A549 (cell line): Measurements from ENCODE around the gene EARS2. TPM values are rescaled to one million over a fixed set of nuclear protein-coding genes. Genes with fewer than 3 reads are reported as not detected.

Experiments
- ATAC-seq, 2 experiments: fragments of 200-7000 bp in 1 of 2; fragments of >200 bp in 1 of 2; cut with Nextera tagmentation in 1 of 2; cut with Tn5 transposase in 1 of 2; 3 replicates each; pipeline versions ENCODE4 v1.8.0 to v1.9.1; 2018 to 2020; ENCODE audit warnings: mild to moderate bottlenecking in 1 of 2, moderate library complexity in 1 of 2
- CTCF ChIA-PET: fragments of 300-600 bp; sonication (Branson Sonifier 250); formaldehyde crosslinking; extraction: SDS; loops from one replicate; lab custom pipeline; 2021; ENCODE audit warnings: antibody characterized with exemption, inconsistent platforms; lab: Yijun Ruan, JAX
- POLR2A ChIA-PET: fragments of 350-600 bp; formaldehyde crosslinking; extraction: SDS; loops from one replicate; lab custom pipeline; 2021; ENCODE audit warnings: antibody characterized with exemption, inconsistent platforms; lab: Yijun Ruan, JAX
- DNase-seq, 2 experiments: peaks; one replicate each; pipeline versions ENCODE4 v3.0.0 to v3.0.0-alpha.2; 2011 to 2016; ENCODE audit warnings: low read depth in 1 of 2, low spot score in 1 of 2
- FAIRE-seq: peaks from 2 replicates; lab custom pipeline; 2011; peaks lifted over from hg19 to GRCh38; lab: Jason Lieb, UNC
- H3K27ac ChIP-seq, 2 experiments: fragments of >200 bp; sonication (Bioruptor Twin); formaldehyde crosslinking; 3 replicates each; pipeline ENCODE4 v1.5.1; 2016 to 2017
- H3K4me1 ChIP-seq: fragments of >200 bp; sonication (Bioruptor Twin); formaldehyde crosslinking; 3 replicates; pipeline ENCODE4 v1.6.1; 2016
- H3K4me2 ChIP-seq: fragments of >200 bp; sonication (Bioruptor Twin); formaldehyde crosslinking; 3 replicates; pipeline ENCODE4 v1.6.1; 2016
- H3K4me3 ChIP-seq: fragments of >200 bp; sonication (Bioruptor Twin); formaldehyde crosslinking; 3 replicates; pipeline ENCODE4 v1.5.1; 2016
- H3K9me3 ChIP-seq: fragments of >200 bp; sonication (Bioruptor Twin); formaldehyde crosslinking; 3 replicates; pipeline ENCODE4 v1.6.1; 2016
- BHLHE40 ChIP-seq: IDR thresholded peaks from 2 replicates; pipeline ENCODE4 v1.6.1; 2012; ENCODE audit warnings: low read depth, low read length, inconsistent platforms
- CBX2 ChIP-seq: fragments of 200-600 bp; sonication (generic); IDR thresholded peaks from 2 replicates; pipeline ENCODE4 v1.6.1; 2016; ENCODE audit warnings: low read depth, mild to moderate bottlenecking, borderline replicate concordance
- CEBPB ChIP-seq, 2 experiments: fragments of >200 bp in 1 of 2; sonication (Bioruptor Twin) in 1 of 2; formaldehyde crosslinking in 1 of 2; IDR thresholded peaks; 2 replicates each; pipeline ENCODE4 v1.6.1; 2012 to 2016
- CTCF ChIP-seq: fragments of >200 bp; sonication (Bioruptor Twin); formaldehyde crosslinking; IDR thresholded peaks from 3 replicates; pipeline ENCODE4 v1.5.1; 2016
- E2F6 ChIP-seq: IDR thresholded peaks from 2 replicates; pipeline ENCODE4 v1.6.1; 2012; ENCODE audit warnings: low read depth, borderline replicate concordance
- ESRRA ChIP-seq: fragments of 150-350 bp; IDR thresholded peaks from 2 replicates; pipeline ENCODE4 v1.6.1; 2014; ENCODE audit warnings: mild to moderate bottlenecking, low read length, borderline replicate concordance
- FOSL2 ChIP-seq, 2 experiments: fragments of 450-650 bp in 1 of 2; fragments of >200 bp in 1 of 2; sonication (Bioruptor Twin) in 1 of 2; formaldehyde crosslinking; IDR thresholded peaks; 2 replicates each; pipeline versions ENCODE4 v1.5.0 to v1.6.1; 2016 to 2020; ENCODE audit warnings: mild to moderate bottlenecking in 1 of 2, moderate library complexity in 1 of 2
- HEYL ChIP-seq: fragments of 250-450 bp; sonication (Bioruptor Pico); IDR thresholded peaks from 2 replicates; pipeline ENCODE4 v1.8.0; 2021; ENCODE audit warnings: mild to moderate bottlenecking, moderate library complexity
- HMGXB4 ChIP-seq: fragments of 250-450 bp; sonication (Bioruptor Pico); IDR thresholded peaks from 2 replicates; pipeline ENCODE4 v1.5.0; 2021; ENCODE audit warnings: mild to moderate bottlenecking, moderate library complexity, borderline replicate concordance
- HOXB5 ChIP-seq: fragments of 250-450 bp; sonication (Bioruptor Pico); IDR thresholded peaks from 2 replicates; pipeline ENCODE4 v1.5.0; 2020; ENCODE audit warnings: mild to moderate bottlenecking, moderate library complexity
- JUN ChIP-seq, 2 experiments: fragments of >200 bp; sonication (Bioruptor Twin); formaldehyde crosslinking; IDR thresholded peaks; 2 replicates in 1 of 2; 3 replicates in 1 of 2; pipeline ENCODE4 v1.6.1; 2016 to 2017
- MAFK ChIP-seq: fragments of 450-650 bp; IDR thresholded peaks from 2 replicates; pipeline ENCODE4 v1.6.1; 2014; ENCODE audit not compliant: partially characterized antibody
- MAZ ChIP-seq: fragments of 150-350 bp; IDR thresholded peaks from 2 replicates; pipeline ENCODE4 v1.6.1; 2014; ENCODE audit warnings: antibody characterized with exemption, low read depth, low read length, borderline replicate concordance
- NFE2L2 ChIP-seq: fragments of 150-350 bp; conservative IDR thresholded peaks from 2 replicates; pipeline ENCODE4 v1.6.1; 2014; ENCODE audit warnings: low read length
- NR3C1 ChIP-seq: fragments of >200 bp; sonication (Bioruptor Twin); formaldehyde crosslinking; IDR thresholded peaks from 3 replicates; pipeline ENCODE4 v1.6.1; 2017
- PHF8 ChIP-seq: fragments of 200-600 bp; sonication (generic); IDR thresholded peaks from 2 replicates; pipeline ENCODE4 v1.6.1; 2016; ENCODE audit warnings: low read depth, mild to moderate bottlenecking, antibody characterized with exemption, moderate library complexity, borderline replicate concordance
- RAD21 ChIP-seq, 2 experiments: fragments of >200 bp in 1 of 2; sonication (Bioruptor Twin) in 1 of 2; formaldehyde crosslinking in 1 of 2; IDR thresholded peaks in 1 of 2; conservative IDR thresholded peaks in 1 of 2; 2 replicates in 1 of 2; 3 replicates in 1 of 2; pipeline ENCODE4 v1.6.1; 2012 to 2018; ENCODE audit warnings: inconsistent platforms in 1 of 2
- RARB ChIP-seq: fragments of 250-450 bp; sonication (Bioruptor Pico); IDR thresholded peaks from 2 replicates; pipeline ENCODE4 v1.8.0; 2021; ENCODE audit warnings: mild to moderate bottlenecking, moderate library complexity
- RFX5 ChIP-seq: fragments of 450-650 bp; IDR thresholded peaks from 2 replicates; pipeline ENCODE4 v1.7.1; 2014; ENCODE audit warnings: antibody characterized with exemption, mild to moderate bottlenecking, moderate library complexity
- SREBF2 ChIP-seq: fragments of 450-650 bp; IDR thresholded peaks from 2 replicates; pipeline ENCODE4 v1.6.1; 2014; ENCODE audit warnings: mild to moderate bottlenecking, moderate library complexity
- TP53 ChIP-seq: fragments of 250-450 bp; sonication (Bioruptor Pico); IDR thresholded peaks from 2 replicates; pipeline ENCODE4 v1.5.0; 2021; ENCODE audit warnings: mild to moderate bottlenecking, moderate library complexity
- ZSCAN20 ChIP-seq: fragments of 250-450 bp; sonication (Bioruptor Pico); IDR thresholded peaks from 2 replicates; pipeline ENCODE4 v1.8.0; 2022; ENCODE audit warnings: mild to moderate bottlenecking, moderate library complexity
- WGBS: methylation state at CpG from one replicate; pipeline ENCODE4 v1.1.6; 2017; ENCODE audit errors: missing lambda C conversion rate; 5-methylcytosine and 5-hydroxymethylcytosine counted together
- polyA plus RNA-seq, 4 experiments: library from polyadenylated mRNA; depleted of rRNA in 3 of 4; stranded (reverse); fragments of >200 nt; fragmentation: RNase III in 1 of 4; extraction: RNeasy Plus Mini Kit Qiagen cat#74134 plus additional on column Dnase treatment in 1 of 4; gene quantifications; 2 replicates in 3 of 4; 3 replicates in 1 of 4; pipeline ENCODE4 v1.2.3, GENCODE V29; 2011 to 2017

Gene EARS2
- polyA plus RNA-seq, 2 of the 4 experiments (the other 2 are of a cell fraction), result 30.4 to 45.2 TPM

- Histone ChIP-seq H3K4me1 (peaks cover 30% of the 10 kb centered on the region), H3K27ac (no peak overlapping the region), H3K4me2 (peak overlapping the region; percentile 44), H3K4me3 (no peak overlapping the region), H3K9me3 (no peaks in the 10 kb centered on the region)
- 90% methylated on average over 7 of the region's 7 CpGs for WGBS
- ATAC-seq (no peak), FAIRE-seq (no peak), DNase-seq (no peak)
- POLR2A ChIA-PET, result interaction anchor here (1.0 to 1.2 kb wide), 2 partner anchors 51 to 53 kb away, joined by 3 to 4 read pairs; partner anchors contain the start of genes EARS2 and UBFD1
- TF ChIP-seq RAD21 (conservative IDR thresholded peaks at IDR 0.05 in 1 of 2, IDR thresholded peaks at IDR 0.05 in 1 of 2) (0 out of 5 replicates have a peak, but pooled peaks of 1 of the 2 experiments have one; percentile 7), MAFK (peak; percentile 4), NFE2L2 (no peak)
- CTCF ChIA-PET, result interaction anchor here (0.6 to 2.6 kb wide), 5 partner anchors 14 to 71 kb away, joined by 3 to 9 read pairs (median 3); partner anchors contain the start of genes EARS2 and UBFD1
Measured at GRCh38 chr16:23505671-23506605, 51.2 kb downstream of the EARS2 start.

- H3K27ac ChIP-seq, result peak overlapping the region in 1 of 2 experiments; percentile 60; a peak in 2 of 6 replicates
- POLR2A ChIA-PET, result interaction anchor here (1.2 kb wide), 1 partner anchor 52 kb away, joined by 4 read pairs; the partner anchor contains the start of genes EARS2 and UBFD1
- 96% methylated on average over 9 of the region's 9 CpGs for WGBS
Measured at GRCh38 chr16:23505180-23505665, 51.9 kb downstream of the EARS2 start.

GRCh38 chr16:23504453-23505179, 52.5 kb downstream of the EARS2 start:
- ATAC-seq (peak; percentile 80 to 82), DNase-seq (peak; percentile 59 to 71), FAIRE-seq (no peak)
- H3K27ac ChIP-seq, result peak overlapping the region in 1 of 2 experiments; percentile 60; a peak in 2 of 6 replicates
- peaks cover 33% of the 10 kb centered on the region for H3K4me1 ChIP-seq
- no peaks in the 10 kb centered on the region for H3K9me3 ChIP-seq
- H3K4me2 ChIP-seq, result peak overlapping the region; percentile 44
- ChIA-PET POLR2A (no interaction called here), CTCF (interaction anchor here (0.7 to 1.7 kb wide), 5 partner anchors 11 to 322 kb away, joined by 3 to 5 read pairs (median 4); partner anchors contain the start of genes SCNN1G and UBFD1)
- H3K4me3 ChIP-seq, result no peak overlapping the region
- WGBS, result 27% methylated on average over 13 of the region's 13 CpGs
- TF ChIP-seq CTCF (no peak), HOXB5 (CRISPR knock-in tag) (no peak), FOSL2 (IDR thresholded peaks at IDR 0.05) (peak; percentile 77), FOSL2 (CRISPR knock-in tag; IDR thresholded peaks at IDR 0.05) (peak; percentile 92), ESRRA (no peak), RFX5 (no peak), HMGXB4 (no peak), HEYL (CRISPR knock-in tag) (no peak)

More at GRCh38 chr16:23505180-23505665, 51.9 kb downstream of the EARS2 start:
- FAIRE-seq (no peak), DNase-seq (no peak), ATAC-seq (peak in 1 of 2 experiments; percentile 32; a peak in 2 of 6 replicates)
- Histone ChIP-seq H3K9me3 (no peaks in the 10 kb centered on the region), H3K4me1 (peaks cover 33% of the 10 kb centered on the region), H3K4me2 (peak overlapping the region; percentile 44), H3K4me3 (no peak overlapping the region)
- no peak for TF ChIP-seq JUN (IDR thresholded peaks at IDR 0.05)
- no peak for TF ChIP-seq NR3C1
- no peak for TF ChIP-seq MAZ
- TF ChIP-seq SREBF2, result no peak
- no peak for TF ChIP-seq PHF8
- no peak for TF ChIP-seq TP53 (CRISPR knock-in tag)
- no peak for TF ChIP-seq RARB
- no peak for TF ChIP-seq CTCF
- TF ChIP-seq FOSL2 (IDR thresholded peaks at IDR 0.05), result no peak
- no peak for TF ChIP-seq FOSL2 (CRISPR knock-in tag; IDR thresholded peaks at IDR 0.05)
- TF ChIP-seq CBX2, result no peak
- no peak for TF ChIP-seq CEBPB (IDR thresholded peaks at IDR 0.05)
- TF ChIP-seq E2F6, result no peak
- no peak for TF ChIP-seq MAFK
- no peak for TF ChIP-seq ZSCAN20 (CRISPR knock-in tag)
- no peak for TF ChIP-seq BHLHE40
- no peak for TF ChIP-seq NFE2L2
- CTCF ChIA-PET, result interaction anchor here (0.6 to 1.7 kb wide), 6 partner anchors 12 to 322 kb away, joined by 3 to 5 read pairs (median 4); partner anchors contain the start of genes SCNN1G and UBFD1
